ENCODE measurements around the gene WNT9A. TPM values are rescaled to one million over a fixed set of nuclear protein-coding genes. Genes with fewer than 3 reads are reported as not detected.
"Not testable (repeated sequence)": the region's sequence is repeated elsewhere in the genome, so short reads cannot be mapped to it uniquely, and the experiment has no call there.

The WNT9A gene
- total RNA-seq, 1 donor from 2014 or later, result 11.4 TPM

- intact Hi-C loops (cut with DNase I), result no loop called here
- DNase-seq (ENCODE audit: low spot score), result peak; percentile 57
- ATAC-seq, result no peak
These were observed 63.2 kb downstream of the WNT9A start for GRCh38 chr1:227884370-227885134.

GRCh38 chr1:227883641-227884301 lies 64.0 kb downstream of the WNT9A start:
- no peak for DNase-seq (ENCODE audit: low spot score)
- intact Hi-C loops (cut with DNase I), result no loop called here
- no peak for ATAC-seq

GRCh38 chr1:227883073-227883520 lies 64.6 kb downstream of the WNT9A start:
- DNase-seq (ENCODE audit: low spot score) (no peak), ATAC-seq (no peak)
- intact Hi-C loops (cut with DNase I), result no loop called here

GRCh38 chr1:227880342-227880924 lies 67.3 kb downstream of the WNT9A start:
- ATAC-seq, result peak; percentile 45
- intact Hi-C loops (cut with DNase I), result no loop called here

GRCh38 chr1:227877810-227878209 lies 69.9 kb downstream of the WNT9A start:
- DNase-seq (ENCODE audit: low spot score); intact Hi-C loops (cut with DNase I); ATAC-seq: not testable (repeated sequence)

More at GRCh38 chr1:227880342-227880924, 67.3 kb downstream of the WNT9A start:
- no peak for DNase-seq (ENCODE audit: low spot score)

- ATAC-seq; intact Hi-C loops (cut with DNase I); DNase-seq (ENCODE audit: low spot score): not testable (repeated sequence)
These were observed 75.8 kb downstream of the WNT9A start for GRCh38 chr1:227871892-227872291.

- intact Hi-C loops (cut with DNase I), result no loop called here
- ATAC-seq (no peak), DNase-seq (ENCODE audit: low spot score) (no peak)
These were observed 77.4 kb downstream of the WNT9A start for GRCh38 chr1:227870366-227870765.

GRCh38 chr1:227869851-227870305 lies 77.9 kb downstream of the WNT9A start:
- ATAC-seq (no peak), DNase-seq (ENCODE audit: low spot score) (no peak)
- intact Hi-C loops (cut with DNase I), result no loop called here

- ATAC-seq (no peak), DNase-seq (ENCODE audit: low spot score) (no peak)
- intact Hi-C loops (cut with DNase I), result no loop called here
These were observed 78.4 kb downstream of the WNT9A start for GRCh38 chr1:227869279-227869842.

Small RNA genes lying within 50 kb of the gene (microRNA-seq; reads per million reads assigned to microRNA genes)
- not detected for gene MIR5008

Other genes with a start within 250 kb of the WNT9A start
- gene JMJD4, start 212.6 kb downstream of the WNT9A start, total RNA-seq, result 13.4 TPM
- gene SNAP47, start 212.5 kb downstream of the WNT9A start, total RNA-seq, result 32.3 TPM
- not detected for gene PRSS38, start 132.3 kb downstream of the WNT9A start, total RNA-seq
- gene WNT3A, start 59.1 kb upstream of the WNT9A start, total RNA-seq, result not detected
- gene ARF1, start 134.8 kb upstream of the WNT9A start, total RNA-seq, result 251 TPM
- 15.8 TPM for gene C1orf35, start 155.4 kb upstream of the WNT9A start, total RNA-seq
- 34.2 TPM for gene MRPL55, start 161.4 kb upstream of the WNT9A start, total RNA-seq
- 250 TPM for gene GUK1, start 192.3 kb upstream of the WNT9A start, total RNA-seq
- 10.5 TPM for gene GJC2, start 202.0 kb upstream of the WNT9A start, total RNA-seq
- 10.4 TPM for gene IBA57, start 217.9 kb upstream of the WNT9A start, total RNA-seq

Measured in sciatic nerve (tissue), 2 donors.